H9 (cell line): Measurements from ENCODE around the gene TMCC2. TPM values are rescaled to one million over a fixed set of nuclear protein-coding genes. Genes with fewer than 3 reads are reported as not detected.

Source experiments
- DNase-seq: peaks from one replicate; pipeline ENCODE4 v3.0.0-alpha.2; 2017
- H2AFZ ChIP-seq: one replicate; pipeline ENCODE4 v1.6.1; 2013; ENCODE audit warnings: mild to moderate bottlenecking, low read length, control low read depth, moderate library complexity
- H2AK5ac ChIP-seq: 2 replicates; pipeline ENCODE4 v1.6.1; 2013; ENCODE audit warnings: low read length, control low read depth, mixed read lengths; ENCODE audit not compliant: insufficient read length
- H2BK120ac ChIP-seq: one replicate; pipeline ENCODE4 v1.6.1; 2013; ENCODE audit warnings: low read depth, mild to moderate bottlenecking, low read length, control low read depth, inconsistent platforms; ENCODE audit not compliant: poor library complexity, severe bottlenecking
- H2BK12ac ChIP-seq: 2 replicates; pipeline ENCODE4 v1.6.1; 2013; ENCODE audit warnings: low read length, control low read depth, mixed read lengths, low read depth; ENCODE audit not compliant: insufficient read length
- H2BK15ac ChIP-seq: 2 replicates; pipeline ENCODE4 v1.6.1; 2013; ENCODE audit warnings: low read depth, low read length, control low read depth
- H2BK20ac ChIP-seq: one replicate; pipeline ENCODE4 v1.6.1; 2013; ENCODE audit warnings: low read depth, mild to moderate bottlenecking, low read length, control low read depth, inconsistent platforms; ENCODE audit not compliant: poor library complexity, severe bottlenecking
- H2BK5ac ChIP-seq: 2 replicates; pipeline ENCODE4 v1.6.1; 2013; ENCODE audit warnings: low read length, control low read depth, mixed read lengths; ENCODE audit not compliant: insufficient read length
- H3K14ac ChIP-seq: 2 replicates; pipeline ENCODE4 v1.6.1; 2013; ENCODE audit warnings: low read length, control low read depth; ENCODE audit not compliant: insufficient read depth
- H3K18ac ChIP-seq: 2 replicates; pipeline ENCODE4 v1.6.1; 2013; ENCODE audit warnings: low read depth, mild to moderate bottlenecking, mixed read lengths, low read length, control low read depth; ENCODE audit not compliant: insufficient read length
- H3K23ac ChIP-seq: 2 replicates; pipeline ENCODE4 v1.6.1; 2013; ENCODE audit warnings: low read length, control low read depth, mixed read lengths, low read depth; ENCODE audit not compliant: insufficient read length
- H3K23me2 ChIP-seq: 2 replicates; pipeline ENCODE4 v1.6.1; 2013; ENCODE audit warnings: low read depth, mild to moderate bottlenecking, mixed read lengths, low read length, control low read depth; ENCODE audit not compliant: insufficient read length, poor library complexity, severe bottlenecking
- H3K27ac ChIP-seq: 2 replicates; pipeline ENCODE4 v1.5.1; 2013; ENCODE audit warnings: low read length, control low read depth, mixed read lengths, low read depth; ENCODE audit not compliant: insufficient read length
- H3K27me3 ChIP-seq: 2 replicates; pipeline ENCODE4 v1.6.1; 2013; ENCODE audit warnings: low read length, control low read depth, inconsistent platforms; ENCODE audit not compliant: insufficient read depth
- H3K4ac ChIP-seq: 2 replicates; pipeline ENCODE4 v1.6.1; 2013; ENCODE audit warnings: low read depth, mild to moderate bottlenecking, control low read depth, inconsistent platforms, low read length, moderate library complexity
- H3K4me1 ChIP-seq: 2 replicates; pipeline ENCODE4 v1.6.1; 2013; ENCODE audit warnings: low read length, control low read depth, inconsistent platforms; ENCODE audit not compliant: insufficient read depth
- H3K4me2 ChIP-seq: 2 replicates; pipeline ENCODE4 v1.6.1; 2013; ENCODE audit warnings: low read length, control low read depth, mixed read lengths; ENCODE audit not compliant: insufficient read length, insufficient read depth
- H3K56ac ChIP-seq: 2 replicates; pipeline ENCODE4 v1.6.1; 2013; ENCODE audit warnings: low read depth, mild to moderate bottlenecking, mixed read lengths, low read length, control low read depth; ENCODE audit not compliant: insufficient read length
- H3K79me1 ChIP-seq: 2 replicates; pipeline ENCODE4 v1.6.1; 2013; ENCODE audit warnings: low read depth, mild to moderate bottlenecking, moderate library complexity, low read length, control low read depth, inconsistent platforms; ENCODE audit not compliant: insufficient read depth, poor library complexity, severe bottlenecking
- H3K79me2 ChIP-seq: 2 replicates; pipeline ENCODE4 v1.6.1; 2013; ENCODE audit warnings: low read length, control low read depth, inconsistent platforms; ENCODE audit not compliant: insufficient read depth
- H3K9ac ChIP-seq: 2 replicates; pipeline ENCODE4 v1.6.1; 2013; ENCODE audit warnings: low read length, control low read depth, mixed read lengths; ENCODE audit not compliant: insufficient read length; ENCODE audit errors: extremely low read depth
- H3K9me3 ChIP-seq: one replicate; pipeline ENCODE4 v1.6.1; 2013; ENCODE audit warnings: low read depth, low read length, inconsistent platforms; ENCODE audit not compliant: control insufficient read depth
- H3T11ph ChIP-seq: one replicate; pipeline ENCODE4 v1.6.1; 2013; ENCODE audit warnings: mild to moderate bottlenecking, low read length, control low read depth, inconsistent platforms
- H4K20me1 ChIP-seq: one replicate; pipeline ENCODE4 v1.6.1; 2013; ENCODE audit not compliant: control insufficient read depth, insufficient read length, insufficient read depth
- H4K5ac ChIP-seq: 2 replicates; pipeline ENCODE4 v1.6.1; 2013; ENCODE audit warnings: low read depth, mild to moderate bottlenecking, mixed read lengths, low read length, control low read depth; ENCODE audit not compliant: insufficient read length
- H4K8ac ChIP-seq: replicated peaks from 2 replicates; pipeline ENCODE4 v1.6.1; 2013; ENCODE audit warnings: low read length, control low read depth, mixed read lengths, low read depth; ENCODE audit not compliant: insufficient read length
- H4K91ac ChIP-seq: 2 replicates; pipeline ENCODE4 v1.6.1; 2013; ENCODE audit warnings: low read depth, mild to moderate bottlenecking, moderate library complexity, mixed read lengths, low read length, control low read depth; ENCODE audit not compliant: insufficient read length
- H3K27ac Mint-ChIP-seq, 3 experiments: 2 replicates in 2 of 3; 3 replicates in 1 of 3; pipeline ENCODE4 v1.8.0; 2020 to 2021; ENCODE audit warnings: mixed read lengths in 3 of 3, mild to moderate bottlenecking in 1 of 3, moderate library complexity in 1 of 3
- H3K27me3 Mint-ChIP-seq: 2 replicates; pipeline ENCODE4 v1.8.0; 2021; ENCODE audit warnings: low read depth, mild to moderate bottlenecking, moderate library complexity, mixed read lengths
- H3K36me3 Mint-ChIP-seq, 3 experiments: 2 replicates in 2 of 3; 3 replicates in 1 of 3; pipeline ENCODE4 v1.8.0; 2020 to 2021; ENCODE audit warnings: low read depth in 3 of 3, mixed read lengths in 3 of 3; ENCODE audit not compliant: insufficient read depth in 1 of 3
- H3K4me1 Mint-ChIP-seq, 2 experiments: 2 replicates each; pipeline ENCODE4 v1.8.0; 2020; ENCODE audit warnings: mixed read lengths in 2 of 2
- H3K4me3 Mint-ChIP-seq, 2 experiments: 2 replicates in 1 of 2; 3 replicates in 1 of 2; pipeline ENCODE4 v1.8.0; 2020 to 2021; ENCODE audit warnings: mild to moderate bottlenecking in 2 of 2, mixed read lengths in 2 of 2, moderate library complexity in 1 of 2
- H3K9me3 Mint-ChIP-seq, 2 experiments: 2 replicates in 1 of 2; 3 replicates in 1 of 2; pipeline ENCODE4 v1.8.0; 2020; ENCODE audit warnings: mild to moderate bottlenecking in 2 of 2, mixed read lengths in 2 of 2, moderate library complexity in 1 of 2
- WGBS: extraction: QIAGEN DNeasy Blood & Tissue Kit; methylation state at CpG from one replicate; pipeline ENCODE4 v1.1.7; 2013; ENCODE audit warnings: missing lambda C conversion rate, low lambda C conversion rate, mixed read lengths; ENCODE audit not compliant: insufficient read length; ENCODE audit errors: extremely low coverage; 5-methylcytosine and 5-hydroxymethylcytosine counted together
- total RNA-seq: library from RNA; stranded (reverse); gene quantifications from 2 replicates; pipeline ENCODE4 v1.2.1, GENCODE V29; 2021
- TF ChIP-seq, protein P1 (sequence below): fragments of 200-600 bp; sonication (generic); conservative IDR thresholded peaks from 3 replicates; pipeline ENCODE4 v1.8.0; 2021; ENCODE audit warnings: antibody characterized with exemption, mild to moderate bottlenecking

Gene TMCC2
- total RNA-seq, 1 experiment from 2014 or later = 11.7 TPM

DNA sequence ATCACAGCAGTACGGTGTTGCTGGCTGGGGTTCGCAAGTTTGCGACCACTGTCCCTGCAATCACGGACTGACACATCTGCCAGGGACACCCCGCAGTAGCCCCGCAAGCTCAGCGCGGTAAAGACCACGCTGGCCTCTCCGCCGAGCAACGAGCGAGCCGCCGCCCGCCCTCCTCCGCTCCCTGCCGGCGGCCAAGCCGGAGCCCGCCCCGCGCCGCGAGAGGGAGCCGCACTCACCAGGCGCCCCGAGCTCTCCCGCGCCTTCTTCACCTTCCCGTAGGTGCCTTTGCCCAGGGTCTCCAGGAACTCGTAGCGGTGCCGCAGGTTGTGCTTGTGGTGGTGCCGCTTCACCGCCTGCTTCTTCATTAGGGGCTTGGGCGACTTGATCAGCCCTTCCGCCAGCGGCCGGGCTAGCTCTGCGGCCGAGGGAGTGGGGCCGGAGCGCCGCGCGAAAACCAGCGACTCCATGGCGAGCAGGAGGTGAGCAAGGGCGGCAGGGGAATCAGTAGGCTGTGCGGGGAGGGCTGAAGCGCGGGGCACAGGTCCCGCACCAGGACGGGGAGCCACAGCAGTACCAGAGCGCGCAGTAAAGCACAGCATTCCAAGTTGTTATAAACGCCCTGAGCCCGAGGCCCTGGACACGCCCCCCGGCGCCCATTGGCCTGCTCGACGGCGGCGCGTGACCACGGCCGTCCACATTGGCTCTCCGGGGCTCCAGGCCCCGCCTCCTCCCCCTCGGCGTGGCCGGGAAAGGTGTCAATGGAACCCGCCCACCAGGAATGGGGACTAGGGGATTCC, 93.6 kb downstream of the TMCC2 start, which contains the start of gene NUAK2:
Gene NUAK2, minus strand, starts transcription at position 584 of the 797 bp plus-strand sequence. Its CDS starts 117 bp downstream, at position 467.
- Histone ChIP-seq H3K79me2 (peaks cover 34% of the 10 kb centered on the region; the same call in 1 of the 2 replicates), H3K56ac (no peak within 1 kb of the TSS), H2BK5ac (no peak within 1 kb of the TSS), H2BK20ac (no peak within 1 kb of the TSS), H4K5ac (no peak within 1 kb of the TSS), H4K20me1 (no peaks in the 10 kb centered on the region), H3K23me2 (peaks cover 14% of the 10 kb centered on the region), H3K4me2 (peak within 1 kb of the TSS; percentile 99), H3K14ac (peak within 1 kb of the TSS; percentile 90), H2BK120ac (no peak within 1 kb of the TSS), H3K27me3 (no peaks in the 10 kb centered on the region), H3K79me1 (no peaks in the 10 kb centered on the region), H2AFZ (no peak within 1 kb of the TSS), H3K18ac (peak within 1 kb of the TSS; percentile 93), H3K27ac (no peak within 1 kb of the TSS), H2AK5ac (no peak within 1 kb of the TSS), H3K4me1 (peaks cover 35% of the 10 kb centered on the region), H3K9me3 (no peaks in the 10 kb centered on the region), H2BK15ac (no peak within 1 kb of the TSS; the same call in 1 of the 2 replicates), H3T11ph (no peak within 1 kb of the TSS), H3K4ac (no peak within 1 kb of the TSS), H4K91ac (peak within 1 kb of the TSS; percentile 70), H2BK12ac (no peak within 1 kb of the TSS), H3K9ac (peak within 1 kb of the TSS; percentile 91), H4K8ac (no peak within 1 kb of the TSS), H3K23ac (no peak within 1 kb of the TSS)
- Mint-ChIP-seq H3K9me3 (peaks cover 0 to 6% of the 10 kb centered on the region in 2 experiments; a peak in 2 of 5 replicates), H3K27me3 (peaks cover 8% of the 10 kb centered on the region; the same call in 1 of the 2 replicates), H3K36me3 (peaks cover 5 to 31% (median 21%) of the 10 kb centered on the region in 3 experiments), H3K27ac (peak within 1 kb of the TSS; percentile 84 to 97 (median 97); a peak in 6 of 7 replicates), H3K4me1 (peaks cover 60 to 63% of the 10 kb centered on the region in 2 experiments), H3K4me3 (peak within 1 kb of the TSS; percentile 91 to 93)
- peak; percentile 98 for DNase-seq
- WGBS = no CpG with 5 or more reads among the region's 75 CpGs
- TF ChIP-seq, protein P1, sequence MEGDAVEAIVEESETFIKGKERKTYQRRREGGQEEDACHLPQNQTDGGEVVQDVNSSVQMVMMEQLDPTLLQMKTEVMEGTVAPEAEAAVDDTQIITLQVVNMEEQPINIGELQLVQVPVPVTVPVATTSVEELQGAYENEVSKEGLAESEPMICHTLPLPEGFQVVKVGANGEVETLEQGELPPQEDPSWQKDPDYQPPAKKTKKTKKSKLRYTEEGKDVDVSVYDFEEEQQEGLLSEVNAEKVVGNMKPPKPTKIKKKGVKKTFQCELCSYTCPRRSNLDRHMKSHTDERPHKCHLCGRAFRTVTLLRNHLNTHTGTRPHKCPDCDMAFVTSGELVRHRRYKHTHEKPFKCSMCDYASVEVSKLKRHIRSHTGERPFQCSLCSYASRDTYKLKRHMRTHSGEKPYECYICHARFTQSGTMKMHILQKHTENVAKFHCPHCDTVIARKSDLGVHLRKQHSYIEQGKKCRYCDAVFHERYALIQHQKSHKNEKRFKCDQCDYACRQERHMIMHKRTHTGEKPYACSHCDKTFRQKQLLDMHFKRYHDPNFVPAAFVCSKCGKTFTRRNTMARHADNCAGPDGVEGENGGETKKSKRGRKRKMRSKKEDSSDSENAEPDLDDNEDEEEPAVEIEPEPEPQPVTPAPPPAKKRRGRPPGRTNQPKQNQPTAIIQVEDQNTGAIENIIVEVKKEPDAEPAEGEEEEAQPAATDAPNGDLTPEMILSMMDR = peak; percentile 32; the same call in 1 of the 3 replicates
